Colonic mucosa (tissue), 4 donors: ENCODE results near the gene NOP16. TPM values are rescaled to one million over a fixed set of nuclear protein-coding genes. Genes with fewer than 3 reads are reported as not detected.

Experiments used
- DNase-seq: peaks from one replicate; pipeline ENCODE4 v3.0.0-alpha.2; 2020
- H3K27ac ChIP-seq: fragments of 200-600 bp; one replicate; pipeline ENCODE4 v1.8.0; 2021
- H3K27me3 ChIP-seq: fragments of 200-600 bp; one replicate; pipeline ENCODE4 v1.8.0; 2021
- H3K36me3 ChIP-seq: fragments of 200-600 bp; one replicate; pipeline ENCODE4 v1.8.0; 2021
- H3K4me1 ChIP-seq: fragments of 200-600 bp; one replicate; pipeline ENCODE4 v1.8.0; 2021; ENCODE audit warnings: mild to moderate bottlenecking
- H3K4me3 ChIP-seq: fragments of 200-600 bp; one replicate; pipeline ENCODE4 v1.8.0; 2021
- H3K9ac ChIP-seq, 2 donors: one replicate each; pipeline ENCODE4 v1.7.0; 2013; ENCODE audit warnings: control low read depth in 2 of 2, low read depth in 2 of 2, low read length in 2 of 2
- H3K9me3 ChIP-seq: fragments of 200-600 bp; one replicate; pipeline ENCODE4 v1.8.0; 2021
- intact Hi-C: fragments of 100-400 bp; cut with DNase I; formaldehyde crosslinking; loops from one replicate; pipeline ENCODE4 v1.14.1; 2022
- total RNA-seq, 2 donors: library from RNA; stranded (reverse); fragmentation: NEBNext Ultra II Directional in 1 of 2; extraction: Animal tissue kit (Norgen Biotek cat#: 25700) in 1 of 2; gene quantifications; one replicate each; pipeline ENCODE4 v1.2.1, GENCODE V29; 2021
- TF ChIP-seq, protein P1 (sequence below): fragments of 200-600 bp; IDR thresholded peaks from one replicate; pipeline ENCODE4 v1.8.0; 2022; ENCODE audit warnings: antibody characterized with exemption, mild to moderate bottlenecking
- donor health status: healthy.
- donor health status: DM: no; HTN: no; CAD: no.
- donor health status: DM: no; HTN: no; CAD: no.

NOP16 gene
- total RNA-seq, 2 donors from 2014 or later, result 17.1 to 45.7 TPM

DNA sequence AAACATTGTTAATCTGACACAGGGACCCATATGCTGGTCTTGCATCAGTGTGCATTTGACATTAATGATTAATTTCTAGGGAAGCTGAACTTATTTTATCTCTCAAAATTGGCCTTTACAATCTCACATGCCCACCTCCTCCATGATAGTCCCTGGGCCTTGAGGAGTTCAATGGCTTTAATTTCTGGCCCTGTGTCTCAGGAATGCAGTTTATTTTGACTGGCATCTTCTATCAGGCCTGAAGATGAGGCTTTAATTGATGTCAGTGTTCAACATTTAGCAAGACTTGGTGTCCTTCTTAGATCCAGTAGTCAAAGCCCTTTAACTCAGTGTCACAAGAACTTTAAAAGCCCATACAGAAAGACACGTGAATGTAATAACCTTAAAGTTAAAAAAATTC lies 38.5 kb upstream of the NOP16 start:
- intact Hi-C loops, result no loop called here
- Histone ChIP-seq H3K4me1 (no peaks in the 10 kb centered on the region), H3K9me3 (no peaks in the 10 kb centered on the region), H3K4me3 (no peak overlapping the region), H3K9ac (no peak overlapping the region), H3K27ac (no peak overlapping the region), H3K36me3 (no peaks in the 10 kb centered on the region), H3K27me3 (no peaks in the 10 kb centered on the region)
- TF ChIP-seq, protein P1, sequence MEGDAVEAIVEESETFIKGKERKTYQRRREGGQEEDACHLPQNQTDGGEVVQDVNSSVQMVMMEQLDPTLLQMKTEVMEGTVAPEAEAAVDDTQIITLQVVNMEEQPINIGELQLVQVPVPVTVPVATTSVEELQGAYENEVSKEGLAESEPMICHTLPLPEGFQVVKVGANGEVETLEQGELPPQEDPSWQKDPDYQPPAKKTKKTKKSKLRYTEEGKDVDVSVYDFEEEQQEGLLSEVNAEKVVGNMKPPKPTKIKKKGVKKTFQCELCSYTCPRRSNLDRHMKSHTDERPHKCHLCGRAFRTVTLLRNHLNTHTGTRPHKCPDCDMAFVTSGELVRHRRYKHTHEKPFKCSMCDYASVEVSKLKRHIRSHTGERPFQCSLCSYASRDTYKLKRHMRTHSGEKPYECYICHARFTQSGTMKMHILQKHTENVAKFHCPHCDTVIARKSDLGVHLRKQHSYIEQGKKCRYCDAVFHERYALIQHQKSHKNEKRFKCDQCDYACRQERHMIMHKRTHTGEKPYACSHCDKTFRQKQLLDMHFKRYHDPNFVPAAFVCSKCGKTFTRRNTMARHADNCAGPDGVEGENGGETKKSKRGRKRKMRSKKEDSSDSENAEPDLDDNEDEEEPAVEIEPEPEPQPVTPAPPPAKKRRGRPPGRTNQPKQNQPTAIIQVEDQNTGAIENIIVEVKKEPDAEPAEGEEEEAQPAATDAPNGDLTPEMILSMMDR, result no peak
- DNase-seq, result no peak

DNA sequence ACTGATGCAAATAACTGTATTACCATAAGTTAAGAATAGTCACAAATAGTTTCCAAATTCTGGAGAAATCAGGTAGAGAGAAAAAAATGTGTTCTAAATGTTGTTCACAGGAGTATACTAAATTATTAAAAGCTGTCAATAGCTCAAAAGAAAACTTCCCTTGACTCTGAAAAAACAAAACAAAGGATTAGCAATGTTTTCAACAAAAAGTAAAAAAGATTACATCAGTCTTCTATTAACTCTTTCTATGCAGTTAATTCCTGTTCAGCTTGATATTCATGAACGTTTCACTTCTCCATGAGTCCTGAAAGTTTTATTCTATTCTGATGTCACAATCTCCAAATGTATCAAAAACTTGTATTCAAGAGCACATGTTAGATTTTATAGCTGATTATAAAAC lies 37.4 kb upstream of the NOP16 start:
- no peak for DNase-seq
- no peaks in the 10 kb centered on the region for H3K36me3 ChIP-seq
- TF ChIP-seq, protein P1, result no peak
- H3K27ac ChIP-seq, result peak overlapping the region; percentile 38
- no peaks in the 10 kb centered on the region for H3K9me3 ChIP-seq
- no peak overlapping the region for H3K4me3 ChIP-seq
- no peak overlapping the region for H3K9ac ChIP-seq
- no peaks in the 10 kb centered on the region for H3K4me1 ChIP-seq
- intact Hi-C loops, result no loop called here
- no peaks in the 10 kb centered on the region for H3K27me3 ChIP-seq

DNA sequence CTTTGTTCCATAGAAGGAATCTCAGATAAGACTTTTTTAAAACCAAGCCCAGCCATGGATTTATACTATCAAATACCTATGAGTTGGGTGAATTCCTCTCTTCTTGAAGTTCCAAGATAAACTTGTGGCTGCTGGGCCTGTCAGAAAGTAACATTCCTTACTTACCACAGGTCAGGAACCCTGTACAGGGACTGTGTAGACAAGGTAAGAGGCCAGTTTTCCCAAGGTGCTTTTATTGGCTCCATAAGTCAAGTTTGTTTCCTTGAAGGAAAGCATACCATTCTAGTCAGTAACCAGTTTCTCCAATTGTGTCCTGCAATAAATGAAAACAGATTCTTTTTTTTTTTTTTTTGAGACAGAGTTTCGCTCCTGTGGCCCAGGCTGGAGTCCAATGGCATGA lies 36.7 kb upstream of the NOP16 start:
- Histone ChIP-seq H3K4me3 (no peak overlapping the region), H3K9ac (no peak overlapping the region), H3K4me1 (no peaks in the 10 kb centered on the region), H3K9me3 (no peaks in the 10 kb centered on the region), H3K27me3 (no peaks in the 10 kb centered on the region), H3K27ac (peak overlapping the region; percentile 38), H3K36me3 (no peaks in the 10 kb centered on the region)
- no peak for DNase-seq
- intact Hi-C loops, result no loop called here
- TF ChIP-seq, protein P1, result no peak

DNA sequence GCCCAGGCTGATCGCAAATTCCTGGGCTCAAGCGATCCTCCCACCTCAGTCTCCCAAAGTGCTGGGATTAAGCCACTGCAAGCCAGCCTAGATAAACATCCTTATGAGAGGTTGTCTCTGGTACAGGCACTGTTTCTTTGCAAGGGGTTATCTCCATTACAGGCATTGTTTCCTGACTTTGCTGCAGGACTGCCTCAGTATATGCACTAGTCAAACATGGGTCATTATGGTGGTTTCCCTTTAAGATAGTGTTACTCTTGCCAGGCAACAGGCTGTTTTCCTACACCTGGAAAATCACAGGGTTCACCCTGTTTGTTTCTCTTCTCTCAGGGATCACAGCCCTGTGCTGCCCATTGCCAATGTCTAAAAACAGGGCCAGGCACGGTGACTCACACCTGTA lies 35.8 kb upstream of the NOP16 start:
- Histone ChIP-seq H3K4me3 (no peak overlapping the region), H3K4me1 (no peaks in the 10 kb centered on the region), H3K9ac (no peak overlapping the region), H3K27ac (peak overlapping the region; percentile 38), H3K27me3 (no peaks in the 10 kb centered on the region), H3K9me3 (no peaks in the 10 kb centered on the region), H3K36me3 (no peaks in the 10 kb centered on the region)
- intact Hi-C loops, result no loop called here
- TF ChIP-seq, protein P1, result no peak
- no peak for DNase-seq

DNA sequence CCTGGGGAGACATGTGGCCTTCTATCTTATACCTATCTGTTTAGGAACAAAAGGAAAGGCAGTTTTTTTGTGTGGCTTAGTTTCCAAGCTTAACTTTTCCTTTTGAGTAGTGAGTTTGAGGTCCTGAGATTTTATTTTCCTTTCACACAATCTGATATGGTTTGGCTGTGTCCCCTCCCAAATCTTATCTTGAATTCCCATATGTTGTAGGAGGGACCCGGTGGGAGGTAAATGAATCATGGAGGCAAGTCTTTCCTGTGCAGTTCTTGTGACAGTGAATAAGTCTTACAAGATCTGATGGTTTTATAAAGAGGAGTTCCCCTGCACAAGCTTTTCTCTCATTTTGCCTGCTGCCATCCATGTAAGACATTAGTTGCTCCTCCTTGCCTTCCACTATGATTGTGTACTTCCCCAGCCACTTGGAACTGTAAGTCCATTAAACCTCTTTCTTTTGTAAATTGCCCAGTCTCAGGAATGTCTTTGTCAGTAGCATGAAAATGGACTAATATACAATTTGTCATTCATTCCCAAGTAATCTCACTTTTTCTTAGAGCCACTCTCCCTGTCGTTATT lies 32.7 kb upstream of the NOP16 start:
- H3K9me3 ChIP-seq, result no peaks in the 10 kb centered on the region
- H3K4me3 ChIP-seq, result no peak overlapping the region
- TF ChIP-seq, protein P1, result no peak
- H3K9ac ChIP-seq, result no peak overlapping the region
- no peaks in the 10 kb centered on the region for H3K4me1 ChIP-seq
- DNase-seq, result no peak
- no peaks in the 10 kb centered on the region for H3K36me3 ChIP-seq
- H3K27me3 ChIP-seq, result no peaks in the 10 kb centered on the region
- H3K27ac ChIP-seq, result no peak overlapping the region
- intact Hi-C loops, result no loop called here
